Measurements from ENCODE around the gene SYNRG.

Gene SYNRG

GRCh38 chr17:37510056-37510455, 99.2 kb downstream of the SYNRG start:
- H3K4me3 ChIP-seq (ENCODE audit: low read length): no peak overlapping the region
- TF ChIP-seq, protein P1, sequence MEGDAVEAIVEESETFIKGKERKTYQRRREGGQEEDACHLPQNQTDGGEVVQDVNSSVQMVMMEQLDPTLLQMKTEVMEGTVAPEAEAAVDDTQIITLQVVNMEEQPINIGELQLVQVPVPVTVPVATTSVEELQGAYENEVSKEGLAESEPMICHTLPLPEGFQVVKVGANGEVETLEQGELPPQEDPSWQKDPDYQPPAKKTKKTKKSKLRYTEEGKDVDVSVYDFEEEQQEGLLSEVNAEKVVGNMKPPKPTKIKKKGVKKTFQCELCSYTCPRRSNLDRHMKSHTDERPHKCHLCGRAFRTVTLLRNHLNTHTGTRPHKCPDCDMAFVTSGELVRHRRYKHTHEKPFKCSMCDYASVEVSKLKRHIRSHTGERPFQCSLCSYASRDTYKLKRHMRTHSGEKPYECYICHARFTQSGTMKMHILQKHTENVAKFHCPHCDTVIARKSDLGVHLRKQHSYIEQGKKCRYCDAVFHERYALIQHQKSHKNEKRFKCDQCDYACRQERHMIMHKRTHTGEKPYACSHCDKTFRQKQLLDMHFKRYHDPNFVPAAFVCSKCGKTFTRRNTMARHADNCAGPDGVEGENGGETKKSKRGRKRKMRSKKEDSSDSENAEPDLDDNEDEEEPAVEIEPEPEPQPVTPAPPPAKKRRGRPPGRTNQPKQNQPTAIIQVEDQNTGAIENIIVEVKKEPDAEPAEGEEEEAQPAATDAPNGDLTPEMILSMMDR (IDR thresholded peaks at IDR 0.05; ENCODE audit: insufficient read depth, low read depth, low read length, missing control alignments): no peak
- no peak for DNase-seq (ENCODE audit: low read depth)

DNA sequence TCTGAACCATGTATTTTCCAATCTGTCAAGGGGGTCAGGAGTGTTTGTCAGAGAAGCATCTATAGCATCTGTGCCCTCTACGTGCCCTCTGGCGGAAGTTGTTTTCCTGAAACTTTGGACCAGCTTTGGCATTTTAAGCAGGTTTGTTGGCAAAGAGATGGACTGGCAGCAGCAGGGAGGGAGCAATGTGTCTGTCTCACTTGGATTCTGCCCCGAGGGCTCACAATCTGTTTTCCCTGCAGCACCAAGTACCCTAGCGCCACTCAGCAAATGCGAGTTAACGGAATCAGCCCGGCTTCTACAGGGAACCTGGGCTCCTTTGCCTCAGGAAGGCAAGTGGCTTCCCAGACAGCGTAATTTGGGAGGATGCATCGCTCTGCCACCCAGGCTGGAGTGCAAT, 102.1 kb downstream of the SYNRG start:
- H3K4me3 ChIP-seq (ENCODE audit: low read length): no peak overlapping the region
- DNase-seq (ENCODE audit: low read depth): no peak
- TF ChIP-seq, protein P1 (IDR thresholded peaks at IDR 0.05; ENCODE audit: insufficient read depth, low read depth, low read length, missing control alignments): no peak

- TF ChIP-seq, protein P1 (IDR thresholded peaks at IDR 0.05; ENCODE audit: insufficient read depth, low read depth, low read length, missing control alignments): peak; percentile 58
- no peak overlapping the region for H3K4me3 ChIP-seq (ENCODE audit: low read length)
- DNase-seq (ENCODE audit: low read depth): peak; percentile 45
Measured at GRCh38 chr17:37506678-37507077, 102.5 kb downstream of the SYNRG start.

DNA sequence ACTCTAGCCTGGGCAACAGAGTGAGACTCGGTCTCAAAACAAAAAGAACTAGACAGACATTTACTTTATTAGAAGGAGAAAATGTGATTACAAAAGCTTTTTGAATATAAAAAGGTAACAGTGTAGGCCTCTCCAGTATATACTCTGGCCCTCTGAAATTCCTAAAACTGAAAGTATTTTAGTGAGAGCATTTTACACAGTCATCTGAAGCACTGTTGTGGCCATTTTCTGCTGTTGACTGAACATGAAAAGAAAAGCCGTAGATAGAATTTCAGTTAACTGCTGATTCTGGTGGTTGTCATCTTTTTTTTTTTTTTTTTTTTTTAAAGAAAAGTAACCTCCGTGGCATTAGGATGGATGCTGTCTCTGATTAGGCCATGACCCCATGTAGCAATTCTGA, 103.9 kb downstream of the SYNRG start:
- no peak for DNase-seq (ENCODE audit: low read depth)
- H3K4me3 ChIP-seq (ENCODE audit: low read length): no peak overlapping the region

GRCh38 chr17:37503148-37503547, 106.1 kb downstream of the SYNRG start:
- no peak for DNase-seq (ENCODE audit: low read depth)
- TF ChIP-seq, protein P1 (IDR thresholded peaks at IDR 0.05; ENCODE audit: insufficient read depth, low read depth, low read length, missing control alignments): no peak
- no peak overlapping the region for H3K4me3 ChIP-seq (ENCODE audit: low read length)

More for the DNA sequence above, 103.9 kb downstream of the SYNRG start:
- TF ChIP-seq, protein P1 (IDR thresholded peaks at IDR 0.05; ENCODE audit: insufficient read depth, low read depth, low read length, missing control alignments): no peak

GRCh38 chr17:37502009-37502936, 106.9 kb downstream of the SYNRG start:
- TF ChIP-seq, protein P1 (IDR thresholded peaks at IDR 0.05; ENCODE audit: insufficient read depth, low read depth, low read length, missing control alignments): no peak
- no peak overlapping the region for H3K4me3 ChIP-seq (ENCODE audit: low read length)
- no peak for DNase-seq (ENCODE audit: low read depth)
